HepG2 (cell line): Measurements from ENCODE around the gene ZNF419. TPM values are rescaled to one million over a fixed set of nuclear protein-coding genes. Genes with fewer than 3 reads are reported as not detected.

Experiments
- AHDC1 ChIP-seq: sonication (generic); formaldehyde crosslinking; IDR thresholded peaks from 2 replicates; pipeline ENCODE4 v1.5.1; 2020; ENCODE audit warnings: mild to moderate bottlenecking, missing genetic modification reagents, borderline replicate concordance
- ATF6 ChIP-seq: sonication (generic); formaldehyde crosslinking; conservative IDR thresholded peaks from 2 replicates; pipeline ENCODE4 v1.4.0; 2020; ENCODE audit warnings: missing genetic modification reagents
- BCL6 ChIP-seq: IDR thresholded peaks from 2 replicates; pipeline ENCODE4 v1.6.1; 2016; ENCODE audit warnings: missing genetic modification reagents, missing compliant biosample characterization
- ELF3 ChIP-seq: IDR thresholded peaks from 2 replicates; pipeline ENCODE4 v1.6.1; 2016; ENCODE audit warnings: missing genetic modification reagents, missing compliant biosample characterization
- HNF1B ChIP-seq: sonication (generic); formaldehyde crosslinking; IDR thresholded peaks from 2 replicates; pipeline ENCODE4 v1.5.1; 2020; ENCODE audit warnings: mild to moderate bottlenecking, moderate library complexity, missing genetic modification reagents
- NFIB ChIP-seq: sonication (generic); formaldehyde crosslinking; IDR thresholded peaks from 2 replicates; pipeline ENCODE4 v1.9.0; 2021; ENCODE audit warnings: missing genetic modification reagents, mild to moderate bottlenecking, borderline replicate concordance
- NFKBIZ ChIP-seq: IDR thresholded peaks from 2 replicates; pipeline ENCODE4 v1.6.1; 2018; ENCODE audit warnings: missing genetic modification reagents, missing compliant biosample characterization
- PPARG ChIP-seq: conservative IDR thresholded peaks from 2 replicates; pipeline ENCODE4 v1.6.1; 2016; ENCODE audit warnings: missing biosample characterization, missing genetic modification reagents
- TGIF2 ChIP-seq: IDR thresholded peaks from 2 replicates; pipeline ENCODE4 v1.6.1; 2016; ENCODE audit warnings: control low read depth, missing compliant biosample characterization
- ZBTB26 ChIP-seq: IDR thresholded peaks from 2 replicates; pipeline ENCODE4 v1.6.1; 2016; ENCODE audit warnings: missing compliant biosample characterization, missing genetic modification reagents, borderline replicate concordance
- ZFP82 ChIP-seq: sonication (generic); formaldehyde crosslinking; IDR thresholded peaks from 2 replicates; pipeline ENCODE4 v1.5.1; 2020; ENCODE audit warnings: mild to moderate bottlenecking, missing genetic modification reagents, borderline replicate concordance
- ZNF670 ChIP-seq: sonication (generic); formaldehyde crosslinking; IDR thresholded peaks from 2 replicates; pipeline ENCODE4 v1.8.0; 2022; ENCODE audit warnings: mild to moderate bottlenecking, missing genetic modification reagents, borderline replicate concordance
- ZNF768 ChIP-seq: sonication (generic); formaldehyde crosslinking; IDR thresholded peaks from 2 replicates; pipeline ENCODE4 v1.4.0; 2020; ENCODE audit warnings: missing genetic modification reagents
- ZNF800 ChIP-seq: sonication (generic); formaldehyde crosslinking; IDR thresholded peaks from 2 replicates; pipeline ENCODE4 v1.4.0; 2020; ENCODE audit warnings: missing genetic modification reagents
- ZSCAN22 ChIP-seq: sonication (generic); formaldehyde crosslinking; IDR thresholded peaks from 2 replicates; pipeline ENCODE4 v1.4.0; 2020; ENCODE audit warnings: mild to moderate bottlenecking, missing genetic modification reagents
- polyA plus RNA-seq, 8 experiments: library from polyadenylated mRNA; depleted of rRNA in 3 of 8; stranded (reverse) in 7 of 8; unstranded in 1 of 8; fragments of >200 nt; fragmentation: Illumina TruSeq in 4 of 8; extraction: Trizol in 4 of 8; gene quantifications; 2 replicates each; pipeline versions ENCODE4 v1.2.1 to v1.2.3, GENCODE V29; 2011 to 2016; ENCODE audit warnings: low read depth in 4 of 8, missing spikeins in 1 of 8, mixed read lengths in 1 of 8; ENCODE audit not compliant: insufficient read depth in 1 of 8
- total RNA-seq, 5 experiments: library from RNA; depleted of rRNA; stranded (reverse); fragments of >200 nt; fragmentation: Illumina TruSeq; extraction: Trizol; gene quantifications; 2 replicates each; pipeline ENCODE4 v1.2.3, GENCODE V29; 2016; ENCODE audit warnings: low read depth in 1 of 5

ZNF419 gene
- total and polyA plus RNA-seq, 2 of the 13 experiments (the other 11 are each of a cell fraction or from before 2014, with no cell fraction given), result 8.5 to 8.8 TPM

- TF ChIP-seq ZNF800 (CRISPR knock-in tag) (no peak), PPARG (CRISPR knock-in tag) (0 out of 2 replicates have a peak, but pooled peaks have one; percentile 13), NFIB (no peak), AHDC1 (CRISPR knock-in tag) (0 out of 2 replicates have a peak, but pooled peaks have one; percentile 50), ZNF670 (CRISPR knock-in tag) (0 out of 2 replicates have a peak, but pooled peaks have one; percentile 67), TGIF2 (peak; percentile 80; the same call in 1 of the 2 replicates), BCL6 (CRISPR knock-in tag) (peak; percentile 26), ELF3 (CRISPR knock-in tag) (peak; percentile 41; the same call in 1 of the 2 replicates), NFKBIZ (CRISPR knock-in tag) (0 out of 2 replicates have a peak, but pooled peaks have one; percentile 55), ZFP82 (CRISPR knock-in tag) (no peak), HNF1B (CRISPR knock-in tag) (0 out of 2 replicates have a peak, but pooled peaks have one; percentile 30), ZNF768 (CRISPR knock-in tag) (peak; percentile 48; the same call in 1 of the 2 replicates), ZSCAN22 (peak; percentile 99), ZBTB26 (CRISPR knock-in tag) (0 out of 2 replicates have a peak, but pooled peaks have one; percentile 47), ATF6 (no peak)
Observed at GRCh38 chr19:57477191-57478008, 10.2 kb upstream of the ZNF419 start, which contains the start of gene ZNF772 (continued).
